Measurements from ENCODE around the gene TBX4.
"Not testable (repeated sequence)": the region's sequence is repeated elsewhere in the genome, so short reads cannot be mapped to it uniquely, and the experiment has no call there.

Gene TBX4

DNA sequence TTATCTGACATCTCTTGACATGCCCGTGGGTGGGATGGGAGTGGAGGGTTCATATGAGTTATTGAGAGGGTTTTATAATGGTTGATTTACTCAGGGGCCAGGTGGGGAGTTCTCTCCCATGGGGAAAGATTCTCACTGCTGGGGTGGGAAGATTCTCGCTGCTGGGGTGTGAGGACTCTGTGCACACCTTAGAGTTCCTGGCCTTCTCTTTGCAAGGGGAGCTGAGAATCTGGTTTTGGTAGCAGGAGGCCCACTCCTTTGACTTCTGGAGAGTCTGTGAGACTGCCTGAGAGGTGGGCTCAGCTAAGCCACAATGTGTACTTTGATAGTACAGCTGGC lies 31.5 kb downstream of the TBX4 start:
- DNase-seq (ENCODE audit: low read depth in 2 of 2), result no peak

DNA sequence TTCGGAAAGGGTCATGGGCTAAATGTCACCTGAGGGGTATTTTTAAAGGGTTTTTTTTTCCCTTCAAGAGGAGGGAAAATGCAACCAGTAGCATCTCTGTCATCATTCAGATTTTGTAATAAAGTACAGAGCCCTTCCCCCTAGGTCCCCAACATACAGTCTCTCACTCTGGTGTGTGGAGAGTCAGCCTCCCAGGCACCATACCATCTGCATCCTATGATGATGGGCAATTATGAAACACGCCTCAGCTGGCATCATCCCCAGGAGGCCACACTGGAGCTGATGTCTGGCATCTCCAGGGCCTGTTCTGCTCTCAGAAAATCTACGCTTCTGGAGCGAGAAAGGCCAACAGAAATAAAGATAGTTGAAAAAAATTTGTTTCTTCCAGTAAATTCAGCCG lies 32.0 kb downstream of the TBX4 start:
- DNase-seq (ENCODE audit: low read depth in 2 of 2), result no peak

- DNase-seq (ENCODE audit: low read depth in 2 of 2), result no peak
These were observed 33.0 kb downstream of the TBX4 start for GRCh38 chr17:61485067-61485775.

- DNase-seq (ENCODE audit: low read depth in 2 of 2), result no peak
These were observed 34.2 kb downstream of the TBX4 start for GRCh38 chr17:61486135-61487120.

GRCh38 chr17:61487161-61487988 lies 35.2 kb downstream of the TBX4 start:
- no peak for DNase-seq (ENCODE audit: low read depth in 2 of 2)

- no peak for DNase-seq (ENCODE audit: low read depth in 2 of 2)
These were observed 35.9 kb downstream of the TBX4 start for GRCh38 chr17:61487989-61488595.

GRCh38 chr17:61488878-61489718 lies 36.9 kb downstream of the TBX4 start:
- no peak for DNase-seq (ENCODE audit: low read depth in 2 of 2)

GRCh38 chr17:61489719-61490490 lies 37.7 kb downstream of the TBX4 start:
- no peak for DNase-seq (ENCODE audit: low read depth in 2 of 2)

DNA sequence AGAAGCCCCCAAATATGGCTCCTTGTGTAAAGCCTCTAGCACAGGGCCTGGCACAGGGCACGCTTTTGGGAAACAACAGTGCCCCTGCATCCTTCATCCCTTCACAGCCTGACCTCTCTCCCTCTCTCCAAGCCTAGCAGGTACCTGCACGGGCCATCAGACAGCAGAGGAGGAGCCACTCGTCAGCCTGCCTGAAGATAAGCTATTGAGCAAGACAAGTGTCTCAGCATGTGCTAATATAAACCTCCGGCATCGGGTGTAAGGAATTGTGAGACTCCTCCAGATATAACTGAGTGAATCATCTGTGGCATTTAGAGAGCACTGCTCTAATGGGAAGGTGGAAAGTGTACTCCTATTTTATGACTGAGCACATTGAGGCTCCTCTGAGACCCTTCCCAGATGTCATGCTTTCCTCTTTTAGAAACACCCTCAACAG lies 38.3 kb downstream of the TBX4 start:
- no peak for DNase-seq (ENCODE audit: low read depth in 2 of 2)

GRCh38 chr17:61491981-61492380 lies 39.8 kb downstream of the TBX4 start:
- no peak for DNase-seq (ENCODE audit: low read depth in 2 of 2)

DNA sequence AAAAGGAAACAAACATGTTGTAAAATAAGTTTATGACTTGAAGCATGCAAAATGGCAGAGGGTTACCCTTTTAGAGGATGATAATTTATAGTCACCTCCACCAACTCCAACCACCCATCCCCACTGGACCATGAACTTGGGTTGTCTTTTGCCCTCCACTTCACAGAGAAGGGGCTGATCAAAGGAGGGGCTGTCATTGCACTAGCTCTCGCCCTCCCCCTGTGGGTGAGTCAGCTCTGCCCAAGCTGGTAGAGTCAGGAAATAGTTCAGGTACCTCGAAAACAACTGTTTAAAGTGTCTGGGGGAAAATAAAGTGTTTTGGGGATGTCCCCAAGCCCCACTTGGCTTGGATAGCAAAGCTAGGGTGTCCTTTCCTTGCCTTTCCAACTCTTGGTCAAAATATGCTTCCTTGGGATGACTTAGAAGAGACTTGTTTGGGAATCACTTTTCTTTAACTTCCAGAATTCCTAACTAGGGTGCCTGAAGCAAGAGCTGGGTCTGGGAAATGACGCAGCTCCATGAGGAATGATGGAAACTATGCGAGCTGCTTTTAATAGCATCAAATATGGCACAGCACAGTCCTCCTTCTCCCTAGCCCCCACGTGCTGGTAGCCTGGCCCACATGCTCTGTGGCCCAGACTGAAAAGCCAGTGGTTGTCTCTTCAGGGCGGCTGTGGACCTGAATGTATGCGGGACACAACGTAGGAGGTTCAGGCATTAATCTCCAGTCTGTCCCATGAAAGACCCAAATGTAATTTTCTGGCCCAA lies 40.7 kb downstream of the TBX4 start:
- no peak for DNase-seq (ENCODE audit: low read depth in 2 of 2)

DNA sequence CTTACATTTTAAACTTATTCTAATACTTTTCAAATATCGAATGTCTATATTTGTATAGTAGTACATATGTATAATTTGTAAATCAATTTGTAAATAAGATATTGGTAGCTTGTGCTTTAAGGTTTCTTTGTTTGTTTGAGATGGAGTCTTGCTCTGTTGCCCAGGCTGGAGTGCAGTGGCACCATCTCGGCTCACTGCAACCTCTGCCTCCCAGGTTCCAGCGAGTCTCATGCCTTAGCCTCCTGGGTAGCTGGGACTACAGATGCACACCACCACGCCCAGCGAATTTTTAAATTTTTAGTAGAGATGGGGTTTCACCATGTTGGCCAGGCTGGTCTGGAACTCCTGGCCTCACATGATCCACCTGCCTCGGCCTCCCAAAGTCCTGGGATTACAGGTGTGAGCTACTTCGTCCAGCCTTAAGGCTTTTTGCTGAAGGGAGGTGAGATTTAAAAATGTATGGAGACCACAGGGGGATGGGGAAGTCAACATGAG lies 41.7 kb downstream of the TBX4 start:
- not testable (repeated sequence) for DNase-seq (ENCODE audit: low read depth in 2 of 2)

GRCh38 chr17:61494325-61495160 lies 42.3 kb downstream of the TBX4 start:
- no peak for DNase-seq (ENCODE audit: low read depth in 2 of 2)

GRCh38 chr17:61495161-61495857 lies 43.1 kb downstream of the TBX4 start:
- no peak for DNase-seq (ENCODE audit: low read depth in 2 of 2)

DNA sequence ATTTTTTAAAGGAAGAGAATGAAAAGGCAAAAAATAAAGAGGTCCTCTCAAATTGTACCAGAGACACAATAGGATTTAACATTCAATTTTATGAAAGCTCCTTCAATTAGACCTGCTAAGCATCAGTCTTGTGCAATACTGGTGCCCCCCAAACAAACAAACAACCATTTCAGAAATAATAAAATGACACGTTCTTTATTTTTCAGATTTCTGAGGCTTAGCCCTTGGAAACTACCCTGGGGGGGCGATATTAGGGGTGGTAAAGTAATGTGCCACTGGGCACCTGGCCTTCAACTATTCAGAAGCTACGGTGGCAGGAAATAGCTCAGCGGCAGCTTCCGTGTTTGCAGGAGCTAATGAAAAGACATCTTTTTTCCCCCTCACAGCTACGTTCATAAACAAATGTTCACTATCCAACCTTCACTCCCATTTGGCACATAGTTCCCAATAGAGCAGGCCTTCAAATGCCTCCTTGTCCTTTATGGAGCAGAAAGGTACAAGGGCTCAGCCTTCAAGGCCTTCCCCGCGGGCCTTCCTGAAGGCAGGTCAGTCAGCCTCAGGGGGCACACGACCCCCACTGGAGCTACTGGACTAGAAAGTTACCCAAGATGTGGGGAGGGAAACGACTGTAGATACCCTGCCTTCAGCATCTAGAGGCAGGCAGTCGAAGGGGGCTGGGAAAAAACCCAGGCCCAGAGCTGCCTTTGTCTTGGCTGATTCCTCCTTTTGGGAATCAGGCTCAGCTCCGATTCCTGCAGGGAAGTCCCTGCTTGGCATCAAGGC lies 44.1 kb downstream of the TBX4 start:
- DNase-seq (ENCODE audit: low read depth in 2 of 2), result no peak

- no peak for DNase-seq (ENCODE audit: low read depth in 2 of 2)
These were observed 44.9 kb downstream of the TBX4 start for GRCh38 chr17:61496957-61497653.

Measured in stimulated activated CD8-positive, alpha-beta memory T cell treated with anti-CD3 and anti-CD28 coated beads, Interleukin-15, amount 100 ng/mL, for 4 hours (primary cell).